Liver (tissue), 9 donors: ENCODE measurements around the gene TRMT10A. TPM values are rescaled to one million over a fixed set of nuclear protein-coding genes. Genes with fewer than 3 reads are reported as not detected.

Experiments used
- DNase-seq: peaks from one replicate; pipeline ENCODE4 v3.0.0-alpha.2; 2017; ENCODE audit warnings: low spot score
- H3K27ac ChIP-seq, 2 donors: one replicate each; pipeline ENCODE4 v1.7.0; 2013; ENCODE audit warnings: inconsistent platforms in 2 of 2, low read length in 2 of 2, control low read depth in 1 of 2, low read depth in 1 of 2, mild to moderate bottlenecking in 1 of 2
- H3K27me3 ChIP-seq, 4 donors: one replicate each; pipeline versions ENCODE4 v1.6.1 to v1.7.0; 2013; ENCODE audit warnings: low read length in 3 of 4, inconsistent platforms in 1 of 4, mild to moderate bottlenecking in 1 of 4, moderate library complexity in 1 of 4; ENCODE audit not compliant: control insufficient read depth in 4 of 4, insufficient read depth in 4 of 4
- H3K36me3 ChIP-seq, 4 donors: one replicate each; pipeline versions ENCODE4 v1.6.1 to v1.7.0; 2013; ENCODE audit warnings: low read length in 3 of 4, mild to moderate bottlenecking in 3 of 4, low read depth in 1 of 4, moderate library complexity in 1 of 4; ENCODE audit not compliant: control insufficient read depth in 4 of 4, insufficient read depth in 3 of 4
- H3K4me1 ChIP-seq, 4 donors: one replicate each; pipeline versions ENCODE4 v1.6.1 to v1.7.0; 2013; ENCODE audit warnings: low read length in 3 of 4, mild to moderate bottlenecking in 3 of 4, moderate library complexity in 1 of 4; ENCODE audit not compliant: control insufficient read depth in 4 of 4, insufficient read depth in 4 of 4
- H3K4me3 ChIP-seq, 3 donors: one replicate each; pipeline versions ENCODE4 v1.6.1 to v1.7.0; 2013; ENCODE audit warnings: low read length in 3 of 3, control low read depth in 1 of 3, low read depth in 1 of 3, mild to moderate bottlenecking in 1 of 3
- H3K9ac ChIP-seq, 2 donors: one replicate each; pipeline ENCODE4 v1.7.0; 2013; ENCODE audit warnings: low read length in 2 of 2, mild to moderate bottlenecking in 2 of 2, moderate library complexity in 2 of 2, control low read depth in 1 of 2, low read depth in 1 of 2
- H3K9me3 ChIP-seq, 4 donors: one replicate each; pipeline versions ENCODE4 v1.6.1 to v1.7.0; 2013; ENCODE audit warnings: low read length in 3 of 4; ENCODE audit not compliant: control insufficient read depth in 4 of 4
- JUND ChIP-seq, 2 donors: IDR thresholded peaks; 2 replicates each; pipeline ENCODE4 v1.6.1; 2016; ENCODE audit warnings: antibody characterized with exemption in 2 of 2
- RAD21 ChIP-seq, 2 donors: IDR thresholded peaks; 2 replicates each; pipeline ENCODE4 v1.6.1; 2016; ENCODE audit warnings: antibody characterized with exemption in 2 of 2, mild to moderate bottlenecking in 2 of 2
- SP1 ChIP-seq: IDR thresholded peaks from 2 replicates; pipeline ENCODE4 v1.6.1; 2018; ENCODE audit warnings: antibody characterized with exemption, mild to moderate bottlenecking
- WGBS: extraction: QIAGEN DNeasy Blood & Tissue Kit; methylation state at CpG from one replicate; pipeline ENCODE4 v1.1.7; 2013; 5-methylcytosine and 5-hydroxymethylcytosine counted together
- polyA plus RNA-seq, 2 donors: library from polyadenylated mRNA; stranded (reverse) in 1 of 2; unstranded in 1 of 2; fragments of 200-250 nt in 1 of 2; fragments of >200 nt in 1 of 2; fragmentation: Nextera tagmentation in 1 of 2; extraction: Ambion mirVana in 1 of 2; gene quantifications; one replicate each; pipeline versions ENCODE4 v1.2.1 to v1.2.3, GENCODE V29; 2013 to 2015
- total RNA-seq, 2 donors: library from RNA; depleted of rRNA; stranded (reverse); fragments of >200 nt; gene quantifications; one replicate each; pipeline ENCODE4 v1.2.3, GENCODE V29; 2014
- TF ChIP-seq, protein P1 (sequence below): IDR thresholded peaks from 2 replicates; pipeline ENCODE4 v1.6.1; 2016; ENCODE audit warnings: antibody characterized with exemption
- TF ChIP-seq, protein P2 (sequence below): IDR thresholded peaks from 2 replicates; pipeline ENCODE4 v1.6.1; 2016; ENCODE audit warnings: antibody characterized with exemption, mild to moderate bottlenecking
- TF ChIP-seq, protein P3 (sequence below): fragments of 150-350 bp; IDR thresholded peaks from 2 replicates; pipeline ENCODE4 v1.5.1; 2017; ENCODE audit warnings: improper control_type of control experiment, low read depth, low read length; ENCODE audit not compliant: missing input control
- TF ChIP-seq, protein P4 (sequence below): IDR thresholded peaks from 2 replicates; pipeline ENCODE4 v1.6.1; 2016; ENCODE audit warnings: antibody characterized with exemption
- donor health status: healthy.
- donor health status: healthy.
- donor health status: healthy.
- donor health status: healthy.
- donor health status: healthy.

The TRMT10A gene
- total and polyA plus RNA-seq, 4 donors: 2.8 to 6.8 (median 3.4) TPM

DNA sequence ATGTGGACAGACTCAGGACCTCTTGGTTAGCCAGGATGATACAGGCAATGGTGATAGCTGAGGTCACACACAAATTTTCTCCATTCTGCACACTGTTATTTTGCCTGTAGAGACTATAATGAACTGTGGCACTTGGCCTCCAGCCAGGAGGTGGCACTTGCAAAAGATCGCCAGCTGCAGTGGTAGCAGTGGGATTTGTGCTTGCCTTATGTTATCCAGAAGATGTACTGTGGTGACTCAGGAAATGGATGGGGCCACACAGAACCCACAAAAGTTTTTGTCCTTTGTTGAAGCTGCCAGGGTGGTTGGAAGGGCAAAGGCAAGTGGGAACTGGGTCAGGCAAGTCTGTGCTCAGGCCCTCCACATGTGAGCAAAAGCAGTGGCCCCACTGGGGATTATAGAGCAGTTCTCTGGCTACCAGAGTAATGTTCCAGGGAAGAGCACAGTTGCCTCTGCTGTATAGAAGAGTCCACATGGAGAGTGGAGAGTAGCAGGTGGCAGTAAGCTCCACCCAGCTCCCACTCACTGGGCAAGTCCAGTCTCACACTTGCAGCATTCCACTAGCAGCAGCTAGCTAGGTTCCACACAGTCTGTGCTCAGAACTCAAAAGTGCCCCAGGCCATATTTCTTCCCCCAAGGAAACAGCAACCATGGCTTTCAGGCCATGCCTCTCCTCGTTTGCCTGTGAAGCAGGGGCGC is 58.9 kb downstream of the TRMT10A start:
- TF ChIP-seq JUND (IDR thresholded peaks at IDR 0.05): no peak
- TF ChIP-seq, protein P1, sequence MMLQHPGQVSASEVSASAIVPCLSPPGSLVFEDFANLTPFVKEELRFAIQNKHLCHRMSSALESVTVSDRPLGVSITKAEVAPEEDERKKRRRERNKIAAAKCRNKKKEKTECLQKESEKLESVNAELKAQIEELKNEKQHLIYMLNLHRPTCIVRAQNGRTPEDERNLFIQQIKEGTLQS: no peak
- TF ChIP-seq SP1: no peak
- no peak for TF ChIP-seq RAD21 (IDR thresholded peaks at IDR 0.05)
- TF ChIP-seq, protein P2, sequence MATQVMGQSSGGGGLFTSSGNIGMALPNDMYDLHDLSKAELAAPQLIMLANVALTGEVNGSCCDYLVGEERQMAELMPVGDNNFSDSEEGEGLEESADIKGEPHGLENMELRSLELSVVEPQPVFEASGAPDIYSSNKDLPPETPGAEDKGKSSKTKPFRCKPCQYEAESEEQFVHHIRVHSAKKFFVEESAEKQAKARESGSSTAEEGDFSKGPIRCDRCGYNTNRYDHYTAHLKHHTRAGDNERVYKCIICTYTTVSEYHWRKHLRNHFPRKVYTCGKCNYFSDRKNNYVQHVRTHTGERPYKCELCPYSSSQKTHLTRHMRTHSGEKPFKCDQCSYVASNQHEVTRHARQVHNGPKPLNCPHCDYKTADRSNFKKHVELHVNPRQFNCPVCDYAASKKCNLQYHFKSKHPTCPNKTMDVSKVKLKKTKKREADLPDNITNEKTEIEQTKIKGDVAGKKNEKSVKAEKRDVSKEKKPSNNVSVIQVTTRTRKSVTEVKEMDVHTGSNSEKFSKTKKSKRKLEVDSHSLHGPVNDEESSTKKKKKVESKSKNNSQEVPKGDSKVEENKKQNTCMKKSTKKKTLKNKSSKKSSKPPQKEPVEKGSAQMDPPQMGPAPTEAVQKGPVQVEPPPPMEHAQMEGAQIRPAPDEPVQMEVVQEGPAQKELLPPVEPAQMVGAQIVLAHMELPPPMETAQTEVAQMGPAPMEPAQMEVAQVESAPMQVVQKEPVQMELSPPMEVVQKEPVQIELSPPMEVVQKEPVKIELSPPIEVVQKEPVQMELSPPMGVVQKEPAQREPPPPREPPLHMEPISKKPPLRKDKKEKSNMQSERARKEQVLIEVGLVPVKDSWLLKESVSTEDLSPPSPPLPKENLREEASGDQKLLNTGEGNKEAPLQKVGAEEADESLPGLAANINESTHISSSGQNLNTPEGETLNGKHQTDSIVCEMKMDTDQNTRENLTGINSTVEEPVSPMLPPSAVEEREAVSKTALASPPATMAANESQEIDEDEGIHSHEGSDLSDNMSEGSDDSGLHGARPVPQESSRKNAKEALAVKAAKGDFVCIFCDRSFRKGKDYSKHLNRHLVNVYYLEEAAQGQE: no peak
- TF ChIP-seq, protein P3, sequence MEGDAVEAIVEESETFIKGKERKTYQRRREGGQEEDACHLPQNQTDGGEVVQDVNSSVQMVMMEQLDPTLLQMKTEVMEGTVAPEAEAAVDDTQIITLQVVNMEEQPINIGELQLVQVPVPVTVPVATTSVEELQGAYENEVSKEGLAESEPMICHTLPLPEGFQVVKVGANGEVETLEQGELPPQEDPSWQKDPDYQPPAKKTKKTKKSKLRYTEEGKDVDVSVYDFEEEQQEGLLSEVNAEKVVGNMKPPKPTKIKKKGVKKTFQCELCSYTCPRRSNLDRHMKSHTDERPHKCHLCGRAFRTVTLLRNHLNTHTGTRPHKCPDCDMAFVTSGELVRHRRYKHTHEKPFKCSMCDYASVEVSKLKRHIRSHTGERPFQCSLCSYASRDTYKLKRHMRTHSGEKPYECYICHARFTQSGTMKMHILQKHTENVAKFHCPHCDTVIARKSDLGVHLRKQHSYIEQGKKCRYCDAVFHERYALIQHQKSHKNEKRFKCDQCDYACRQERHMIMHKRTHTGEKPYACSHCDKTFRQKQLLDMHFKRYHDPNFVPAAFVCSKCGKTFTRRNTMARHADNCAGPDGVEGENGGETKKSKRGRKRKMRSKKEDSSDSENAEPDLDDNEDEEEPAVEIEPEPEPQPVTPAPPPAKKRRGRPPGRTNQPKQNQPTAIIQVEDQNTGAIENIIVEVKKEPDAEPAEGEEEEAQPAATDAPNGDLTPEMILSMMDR: no peak
- TF ChIP-seq, protein P4, sequence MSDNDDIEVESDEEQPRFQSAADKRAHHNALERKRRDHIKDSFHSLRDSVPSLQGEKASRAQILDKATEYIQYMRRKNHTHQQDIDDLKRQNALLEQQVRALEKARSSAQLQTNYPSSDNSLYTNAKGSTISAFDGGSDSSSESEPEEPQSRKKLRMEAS: no peak
- H3K9me3 ChIP-seq: no peaks in the 10 kb centered on the region
- H3K4me3 ChIP-seq: no peak overlapping the region
- no peaks in the 10 kb centered on the region for H3K36me3 ChIP-seq
- H3K4me1 ChIP-seq: no peaks in the 10 kb centered on the region
- DNase-seq: no peak
- 82% methylated on average over 3 of the region's 3 CpGs for WGBS
- no peak overlapping the region for H3K9ac ChIP-seq
- H3K27ac ChIP-seq: no peak overlapping the region
- no peaks in the 10 kb centered on the region for H3K27me3 ChIP-seq

Other genes starting within 250 kb of the TRMT10A start
- 1,000 to 10,000 TPM in 1 of 2 donors, 10 to 100 TPM in 1; 38.3 to 1,460 TPM for gene ADH1B, start 242.6 kb downstream of the TRMT10A start, total RNA-seq
- gene ADH1B, start 242.6 kb downstream of the TRMT10A start, polyA plus RNA-seq: 1,000 to 10,000 TPM in 1 of 2 donors, 100 to 1,000 TPM in 1; 658 to 1,163 TPM
- 10 to 100 TPM in 1 of 2 donors, under 1 TPM in 1; 0.84 to 74.3 TPM for gene ADH1C, start 211.3 kb downstream of the TRMT10A start, total RNA-seq
- gene ADH1C, start 211.3 kb downstream of the TRMT10A start, polyA plus RNA-seq: 100 to 1,000 TPM in 1 of 2 donors, 10 to 100 TPM in 1; 88.3 to 374 TPM
- under 1 TPM in 1 of 2 donors, not detected in 1; under 0.01 TPM for gene ADH7, start 128.7 kb downstream of the TRMT10A start, total RNA-seq
- gene ADH7, start 128.7 kb downstream of the TRMT10A start, polyA plus RNA-seq: not detected
- gene C4orf17, start 53.0 kb downstream of the TRMT10A start, total RNA-seq: not detected
- not detected for gene C4orf17, start 53.0 kb downstream of the TRMT10A start, polyA plus RNA-seq
- gene MTTP, start 10.8 kb upstream of the TRMT10A start, total RNA-seq: 100 to 1,000 TPM in 1 of 2 donors, 10 to 100 TPM in 1; 96.7 to 193 TPM
- gene MTTP, start 10.8 kb upstream of the TRMT10A start, polyA plus RNA-seq: 10 to 100 TPM; 58.4 to 71.0 TPM
- under 1 TPM in 1 of 2 donors, not detected in 1; under 0.01 TPM for gene C4orf54, start 93.8 kb upstream of the TRMT10A start, total RNA-seq
- gene C4orf54, start 93.8 kb upstream of the TRMT10A start, polyA plus RNA-seq: not detected